IPS-11a (cell line): ENCODE results near the gene MYZAP.

ENCODE experiments used
- H3K4me3 ChIP-seq: one replicate; pipeline ENCODE4 v1.5.1; 2013; ENCODE audit warnings: low read depth, low read length, control low read depth

MYZAP gene

DNA sequence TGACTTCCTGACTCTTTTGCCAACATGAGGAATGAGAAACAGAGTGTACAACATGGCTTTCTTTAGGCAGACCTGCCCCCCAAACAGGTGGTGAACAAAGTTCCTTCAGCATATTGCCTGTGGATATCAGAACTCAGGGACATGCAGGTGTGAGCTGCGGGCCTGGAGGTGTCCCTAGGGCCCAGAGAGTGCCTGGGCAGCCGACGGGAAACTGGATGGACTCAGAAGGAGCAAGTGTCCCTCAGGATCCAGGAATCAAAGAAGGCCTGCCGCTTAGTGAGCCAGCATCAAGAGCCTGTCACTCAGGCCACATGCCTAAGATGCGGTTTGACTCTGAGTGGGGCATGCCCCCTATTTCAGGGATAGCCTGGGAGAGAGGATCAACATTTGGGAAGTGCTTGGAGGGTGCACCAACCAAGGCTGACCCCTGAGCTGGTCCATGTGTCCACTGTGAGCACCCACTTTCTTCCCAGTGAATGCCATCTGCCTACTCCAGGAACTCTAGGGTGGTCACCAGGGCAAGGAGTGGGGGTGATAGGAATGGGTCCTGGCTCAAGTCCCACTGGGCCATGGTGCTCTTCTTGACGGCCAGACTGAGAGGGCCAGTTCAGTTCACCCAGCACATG lies 98.8 kb downstream of the MYZAP start:
- H3K4me3 ChIP-seq: no peak overlapping the region

DNA sequence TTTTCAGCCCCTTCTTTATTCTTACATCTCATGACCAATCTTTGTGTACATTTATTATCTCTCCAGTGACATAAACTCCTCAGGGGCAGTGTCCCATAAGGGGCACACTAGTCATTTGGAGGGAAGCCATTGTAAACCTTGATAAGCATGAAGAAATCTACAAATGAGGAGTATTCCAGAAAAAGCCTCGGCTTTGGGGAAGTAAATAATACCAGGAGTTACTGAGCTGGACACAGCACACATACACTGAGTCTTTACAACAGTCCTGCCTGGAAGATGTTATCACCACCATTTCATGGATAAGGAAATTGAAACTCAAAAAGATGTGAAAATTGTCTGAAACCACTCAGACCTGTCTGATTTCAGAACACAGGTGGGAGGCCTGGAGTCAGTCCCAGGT lies 99.4 kb downstream of the MYZAP start:
- H3K4me3 ChIP-seq: no peak overlapping the region

DNA sequence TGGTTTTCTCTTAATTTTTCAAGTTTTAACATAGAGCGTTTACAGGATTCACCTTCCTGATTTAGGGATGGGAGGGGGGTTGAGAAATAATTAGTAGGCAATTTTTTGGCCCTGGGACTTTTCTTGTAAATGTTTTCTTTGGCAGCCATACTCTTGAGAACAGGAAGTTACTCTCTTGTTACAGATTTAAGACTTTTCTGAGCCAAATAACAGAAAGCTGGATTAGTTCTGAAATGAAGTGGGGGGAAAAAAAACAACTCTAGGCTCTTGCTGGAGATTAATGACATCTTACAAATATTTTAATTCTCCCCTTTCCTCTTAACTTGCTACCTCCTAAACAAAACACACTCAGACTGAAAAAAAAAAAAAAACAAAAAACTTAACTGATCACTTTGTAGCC lies 101.0 kb downstream of the MYZAP start:
- H3K4me3 ChIP-seq: no peak overlapping the region

DNA sequence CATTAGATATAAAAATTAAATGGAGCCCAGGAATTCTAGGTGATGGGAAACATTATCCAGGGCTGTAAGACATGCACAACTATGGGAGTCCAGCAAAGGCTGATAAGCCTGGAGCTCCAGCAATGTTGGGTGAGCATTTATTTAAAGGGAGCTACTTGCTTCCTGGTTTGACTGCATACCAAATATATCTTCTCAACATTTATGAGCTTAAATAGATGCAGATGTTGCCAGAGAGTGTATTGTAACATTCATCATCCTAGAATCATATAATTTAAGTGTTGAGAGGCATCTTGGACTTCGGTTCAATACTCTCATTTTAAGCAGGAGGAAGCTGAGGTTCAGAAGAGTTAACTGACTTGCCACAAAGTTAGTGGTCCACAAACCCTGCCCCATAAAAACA lies 102.6 kb downstream of the MYZAP start:
- H3K4me3 ChIP-seq: no peak overlapping the region

DNA sequence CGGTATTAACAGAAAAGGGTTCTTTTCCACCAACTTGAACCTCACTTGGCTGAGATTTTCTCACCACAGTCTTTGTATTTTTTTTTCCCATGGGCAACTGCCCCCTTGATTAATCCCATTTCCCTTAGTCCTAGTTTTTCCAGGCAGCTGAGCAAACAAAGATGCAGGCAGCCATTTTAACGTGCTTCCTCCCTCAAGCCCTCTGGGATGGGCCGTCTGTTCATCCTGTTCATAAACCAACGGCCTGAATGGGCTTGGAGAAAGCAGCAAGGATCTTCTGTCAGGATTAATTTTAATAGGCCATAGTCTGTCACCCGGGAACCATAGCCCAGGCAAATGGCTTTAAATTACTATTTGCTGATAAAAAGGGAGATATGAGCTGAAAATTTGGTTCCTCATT lies 104.4 kb downstream of the MYZAP start:
- no peak overlapping the region for H3K4me3 ChIP-seq

DNA sequence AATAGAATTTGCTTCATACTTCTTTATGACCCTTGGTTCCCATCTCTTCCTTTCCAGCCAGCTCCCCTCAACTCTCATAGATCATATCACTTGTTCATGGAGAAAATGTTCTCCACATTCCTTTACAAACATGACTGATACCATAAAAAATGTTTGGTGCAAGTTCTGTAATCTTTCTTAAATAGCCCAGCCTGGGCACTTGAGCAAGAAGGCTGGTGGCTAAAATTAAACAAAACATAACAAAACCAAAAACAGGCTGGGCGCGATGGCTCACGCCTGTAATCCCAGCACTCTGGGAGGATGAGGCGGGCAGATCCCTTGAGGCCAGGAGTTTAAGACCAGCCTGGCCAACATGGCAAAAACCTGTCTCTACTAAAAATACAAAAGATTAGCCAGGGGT lies 105.9 kb downstream of the MYZAP start:
- H3K4me3 ChIP-seq: no peak overlapping the region

DNA sequence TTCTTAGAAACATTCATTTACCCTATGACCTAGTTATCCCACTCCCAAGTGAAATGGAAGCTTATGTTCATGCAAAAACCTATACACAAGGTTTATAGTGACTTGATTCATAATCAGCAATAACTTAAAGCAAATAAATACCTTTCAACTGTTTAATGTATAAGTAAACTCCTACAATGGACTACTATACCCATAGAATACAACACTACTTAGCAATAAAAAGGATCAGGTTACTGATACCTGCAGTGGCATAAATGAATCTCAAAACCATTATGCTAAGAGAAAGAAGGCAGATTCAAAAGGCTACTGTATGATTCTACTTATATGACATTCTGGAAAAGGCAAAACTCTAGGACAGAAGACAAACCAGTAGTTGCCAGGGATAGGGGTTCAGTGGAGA lies 106.5 kb downstream of the MYZAP start:
- no peak overlapping the region for H3K4me3 ChIP-seq

DNA sequence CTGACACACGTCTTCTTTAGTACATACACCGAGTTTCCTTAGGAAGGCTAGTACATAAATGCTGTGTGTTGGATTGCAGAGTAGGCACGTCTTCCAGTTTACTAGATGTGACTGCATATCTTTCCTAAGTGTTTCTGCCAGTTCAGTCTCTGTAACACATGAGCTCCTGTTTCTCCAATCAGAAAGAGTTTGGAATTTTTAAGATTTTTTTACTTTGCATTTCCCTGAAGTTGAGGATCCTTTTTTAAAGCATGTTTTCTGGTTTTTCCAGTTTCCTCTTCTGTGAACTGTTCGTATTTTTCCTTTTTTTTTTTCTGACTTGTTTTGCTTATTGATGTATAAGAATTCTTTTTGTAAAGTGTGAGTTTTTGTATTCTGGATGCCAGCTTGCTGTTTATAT lies 107.3 kb downstream of the MYZAP start:
- no peak overlapping the region for H3K4me3 ChIP-seq

DNA sequence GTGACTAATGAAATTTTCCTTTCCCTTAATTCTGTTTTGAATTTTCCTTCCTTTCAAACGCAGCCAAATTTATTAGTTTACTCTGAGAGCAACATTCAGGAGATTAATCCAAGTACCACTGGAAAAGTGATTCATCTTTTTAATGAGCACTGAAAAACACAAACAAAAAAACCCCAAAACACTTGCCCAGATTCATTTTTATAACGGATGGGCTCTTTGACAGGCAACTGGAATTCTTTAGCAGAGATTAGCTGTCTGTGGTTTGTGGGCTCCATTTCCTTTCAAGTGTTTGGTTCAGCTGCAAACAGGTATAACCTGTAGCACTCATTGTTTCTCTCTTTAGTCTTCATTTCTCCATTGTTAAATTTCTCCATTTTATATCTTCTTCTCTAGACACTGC lies 111.7 kb downstream of the MYZAP start:
- H3K4me3 ChIP-seq: no peak overlapping the region

DNA sequence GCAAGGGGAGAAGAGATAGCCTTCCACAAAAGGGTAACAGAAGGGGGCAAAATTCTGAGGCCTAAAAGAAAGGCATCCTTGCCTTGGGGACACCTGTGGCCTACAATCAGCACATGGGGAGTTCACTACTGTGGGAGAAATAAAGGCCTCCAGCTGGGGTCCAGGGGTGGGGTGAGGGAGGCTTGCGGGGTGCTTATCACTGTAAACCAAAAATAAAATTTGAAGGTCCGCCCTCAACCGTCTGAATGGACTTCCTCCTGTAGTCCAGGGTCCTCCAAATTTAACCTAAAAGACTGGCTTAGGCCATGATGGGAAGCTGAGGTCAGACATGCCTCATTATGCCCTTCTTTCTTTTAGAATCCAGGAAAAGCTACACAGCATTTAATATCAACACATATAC lies 112.7 kb downstream of the MYZAP start:
- H3K4me3 ChIP-seq: no peak overlapping the region

DNA sequence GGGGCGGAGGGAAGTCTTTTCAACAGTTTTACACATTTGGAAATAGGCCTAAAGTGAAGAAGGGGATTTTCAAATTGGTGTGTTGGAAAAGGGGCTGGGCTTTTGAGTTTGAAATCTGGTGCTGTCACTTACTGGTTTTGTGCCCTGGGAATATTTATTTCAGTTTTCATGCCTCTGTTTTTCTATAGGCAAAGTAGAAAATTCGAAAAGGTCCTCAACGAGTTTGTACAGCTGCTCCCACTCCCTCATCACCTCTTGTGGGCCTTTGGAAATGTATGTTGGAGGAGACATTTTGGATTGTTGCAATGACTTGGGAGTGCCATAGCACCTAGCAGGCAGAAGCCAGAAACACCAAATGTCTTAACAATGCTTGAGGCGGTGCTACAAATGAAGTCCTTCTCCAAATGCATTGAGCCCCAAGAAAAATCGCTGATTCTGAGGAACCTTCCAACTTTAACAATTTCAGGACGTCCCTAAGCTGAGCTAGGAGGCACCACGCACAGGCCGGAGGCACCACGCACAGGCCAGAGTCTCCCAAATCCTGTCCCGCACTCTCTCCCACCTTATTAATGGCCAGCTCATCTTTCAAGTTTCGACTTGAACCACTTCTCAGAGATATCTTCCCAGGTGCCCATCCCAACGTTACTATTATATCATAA lies 114.2 kb downstream of the MYZAP start:
- no peak overlapping the region for H3K4me3 ChIP-seq

DNA sequence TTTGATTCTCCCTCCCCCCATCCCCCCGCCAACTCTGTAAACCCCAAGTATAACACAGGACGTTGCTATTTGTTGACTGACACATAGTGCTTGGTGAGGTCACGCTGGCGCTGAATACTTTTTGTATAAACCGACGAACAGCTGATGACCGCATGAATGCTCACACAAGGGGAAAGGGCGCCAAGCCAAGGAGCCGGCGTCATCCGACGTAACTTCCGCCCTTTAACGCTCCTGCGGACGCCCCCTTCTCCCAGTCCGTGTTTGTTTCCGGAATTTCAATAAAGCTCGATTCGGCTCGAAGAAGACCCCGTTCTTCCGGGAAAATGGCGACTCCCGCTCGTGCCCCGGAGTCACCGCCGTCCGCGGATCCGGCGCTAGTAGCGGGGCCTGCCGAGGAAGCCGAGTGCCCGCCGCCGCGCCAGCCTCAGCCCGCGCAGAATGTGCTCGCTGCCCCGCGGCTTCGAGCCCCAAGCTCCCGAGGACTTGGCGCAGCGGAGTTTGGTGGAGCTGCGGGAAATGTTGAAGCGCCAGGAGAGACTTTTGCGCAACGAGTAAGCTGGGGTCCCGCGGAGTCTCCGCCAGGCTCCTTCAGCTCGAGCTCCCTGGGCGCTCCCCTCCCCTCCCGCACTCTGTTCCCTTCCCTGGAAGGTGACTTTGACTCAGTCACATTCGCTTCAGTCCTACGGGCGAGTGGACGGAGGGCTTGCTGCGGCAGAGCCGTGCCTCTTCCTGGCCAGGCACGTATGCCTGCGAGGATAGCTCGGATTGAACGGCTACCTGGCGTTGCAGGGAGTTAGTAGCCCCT lies 114.9 kb downstream of the MYZAP start, which contains the start of gene POLR2M:
Gene POLR2M, plus strand, starts transcription at position 310 of the 805 bp plus-strand sequence. Its CDS starts 129 bp downstream, at position 439.
- peak within 1 kb of the TSS; percentile 92 for H3K4me3 ChIP-seq

DNA sequence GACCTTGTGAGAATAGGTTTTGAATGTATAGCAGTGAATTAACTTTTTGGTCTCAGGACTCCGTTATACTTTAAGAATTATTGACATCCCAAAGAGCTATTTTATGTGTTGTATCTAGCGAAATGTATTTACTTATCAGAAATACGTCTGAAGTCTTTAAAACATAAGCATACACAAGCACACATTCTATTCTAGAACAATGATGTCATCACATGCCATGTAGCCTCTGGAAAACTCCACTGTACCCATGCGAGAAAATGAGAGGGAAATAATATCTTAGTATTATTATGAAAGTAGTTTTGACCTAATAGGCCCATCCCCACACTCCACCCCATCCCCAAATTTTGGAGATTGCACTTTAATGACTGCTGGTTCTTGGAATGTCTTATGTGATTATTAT lies 116.3 kb downstream of the MYZAP start:
- H3K4me3 ChIP-seq: no peak overlapping the region

DNA sequence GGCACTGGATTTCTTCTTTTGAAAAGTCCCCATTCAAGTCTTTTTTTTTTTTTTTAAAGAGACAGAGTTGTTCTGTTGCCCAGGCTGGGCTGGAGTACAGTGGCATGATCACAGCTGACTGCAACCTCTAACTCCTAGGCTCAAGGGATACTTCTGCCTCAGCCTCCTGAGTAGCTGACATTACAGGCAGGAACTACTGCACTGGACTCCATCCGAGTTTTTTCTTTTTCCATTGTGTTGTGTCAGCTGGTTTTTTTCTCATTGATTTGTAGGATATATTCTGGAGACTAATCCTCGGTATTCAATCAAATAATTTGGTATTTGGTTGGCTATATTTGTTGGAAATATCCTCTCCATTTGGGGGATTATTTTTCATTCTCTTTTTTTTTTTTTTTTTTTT lies 126.6 kb downstream of the MYZAP start:
- H3K4me3 ChIP-seq: no peak overlapping the region

DNA sequence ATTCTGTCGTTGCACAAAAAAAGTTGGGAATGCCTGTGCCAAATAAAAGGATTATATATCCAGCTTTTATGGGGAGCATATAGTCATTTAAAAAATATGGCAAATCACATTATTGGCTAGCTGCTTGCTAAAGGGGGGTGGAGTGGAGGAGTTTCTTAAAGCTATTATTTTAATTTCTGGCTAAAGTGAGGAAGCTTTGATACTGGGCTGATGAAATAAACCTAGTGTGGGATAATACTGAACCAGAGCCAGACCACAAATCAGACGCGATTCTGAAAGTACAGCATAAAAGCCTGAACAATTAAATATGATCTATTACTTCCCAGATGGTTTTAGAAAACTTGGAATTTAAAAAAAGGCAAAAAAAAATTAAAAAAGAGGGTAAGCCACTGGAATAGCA lies 129.2 kb downstream of the MYZAP start:
- H3K4me3 ChIP-seq: no peak overlapping the region

DNA sequence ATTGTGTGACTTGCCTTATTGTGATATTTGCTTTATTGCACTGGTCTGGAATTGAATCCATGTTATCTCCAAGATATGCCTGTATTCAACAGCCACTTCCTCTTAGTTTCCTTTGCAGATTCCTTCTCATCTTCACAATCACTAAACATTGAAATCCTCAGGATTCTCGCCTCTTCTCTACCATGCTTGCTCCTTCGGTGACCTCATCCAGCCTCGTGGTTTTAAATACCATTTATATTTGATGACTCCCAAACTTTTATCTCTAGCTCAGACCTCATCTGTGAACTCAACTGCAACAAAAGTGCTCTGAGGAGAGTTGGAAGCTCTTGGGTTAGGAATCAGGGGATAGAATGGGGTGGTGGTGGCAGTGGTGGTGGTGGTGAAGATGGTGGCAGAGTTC lies 134.7 kb downstream of the MYZAP start:
- no peak overlapping the region for H3K4me3 ChIP-seq

DNA sequence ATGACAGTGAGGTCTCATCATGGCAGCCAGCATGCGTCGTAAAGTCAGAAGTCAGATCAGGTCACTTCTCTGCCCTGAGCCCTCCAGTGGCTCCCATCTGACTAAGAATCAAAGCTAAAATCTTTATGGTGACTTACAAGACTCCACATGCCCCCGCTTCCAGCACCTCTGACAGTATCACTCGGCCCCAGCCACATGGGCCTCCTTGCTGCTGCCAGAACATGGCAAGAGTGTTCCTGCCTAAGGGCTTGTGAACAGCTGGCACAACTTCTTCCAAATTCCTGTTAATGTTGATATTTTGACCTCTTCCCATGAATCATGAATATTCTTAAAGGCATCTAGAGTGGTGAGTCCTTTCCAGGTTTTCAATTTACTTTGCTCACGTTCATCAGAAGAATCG lies 135.3 kb downstream of the MYZAP start:
- H3K4me3 ChIP-seq: no peak overlapping the region

DNA sequence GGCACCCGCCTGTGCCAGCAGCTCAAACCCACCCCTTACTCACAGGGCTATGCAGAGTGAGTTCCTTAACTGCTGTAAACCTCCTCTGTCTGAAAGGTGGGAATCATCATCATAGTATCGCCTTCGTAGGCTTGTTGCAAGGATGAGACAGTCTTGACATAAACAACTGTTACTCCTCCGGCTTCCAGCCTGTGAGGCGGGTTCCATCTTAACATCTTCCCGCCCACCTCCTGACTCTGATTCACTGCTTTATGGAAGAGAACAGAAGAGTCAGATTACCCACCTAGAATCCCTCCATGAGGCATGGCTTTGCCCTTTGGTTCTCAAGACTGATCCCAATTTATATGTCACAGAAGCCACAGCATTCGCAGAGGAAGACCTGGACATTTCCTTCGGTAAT lies 136.7 kb downstream of the MYZAP start:
- H3K4me3 ChIP-seq: no peak overlapping the region

DNA sequence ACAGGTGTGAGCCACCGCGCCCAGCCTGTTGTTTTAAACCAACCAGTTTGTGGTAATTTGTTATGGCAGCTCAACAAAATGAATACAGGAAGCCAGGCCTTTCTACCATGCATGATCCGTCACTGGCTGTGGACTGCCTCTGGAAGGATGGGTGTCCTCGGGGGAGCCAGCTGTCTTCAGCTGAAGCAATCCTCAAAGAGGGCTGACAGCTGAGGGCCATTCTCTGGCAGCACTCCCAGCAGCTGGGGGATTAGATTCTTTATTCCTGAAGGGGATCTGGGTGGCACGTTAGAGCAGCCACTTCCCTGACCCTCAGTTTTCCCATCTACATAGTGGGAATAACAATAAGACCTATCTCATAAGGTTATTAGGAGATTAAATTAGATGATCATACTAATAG lies 139.2 kb downstream of the MYZAP start:
- no peak overlapping the region for H3K4me3 ChIP-seq

DNA sequence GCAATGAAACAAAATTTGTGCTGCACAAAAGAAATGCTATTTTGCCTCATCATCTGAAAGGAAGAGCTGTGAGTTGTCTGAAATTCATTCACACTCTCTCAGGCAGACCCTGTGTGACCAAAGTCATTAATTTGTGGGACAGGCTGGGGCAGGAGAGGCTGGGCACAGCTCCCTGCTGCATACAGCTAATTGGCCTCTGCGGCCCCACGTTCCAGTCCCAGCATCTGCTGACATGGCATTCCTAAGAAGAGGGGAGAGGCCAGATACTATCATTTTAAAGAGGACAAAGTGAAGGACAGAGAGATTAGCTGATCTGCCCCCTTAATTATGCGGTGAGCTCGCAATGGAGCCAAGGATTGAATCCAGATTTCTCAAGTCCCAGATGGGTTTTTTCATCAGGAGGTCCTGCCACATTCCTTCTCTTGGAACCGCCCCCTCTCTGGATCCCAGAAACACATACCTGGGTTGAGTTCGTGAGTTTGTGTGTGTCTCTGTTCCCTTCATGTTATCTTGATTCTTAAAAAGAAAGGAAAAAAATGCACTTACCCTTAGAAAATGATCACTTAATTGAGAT lies 139.9 kb downstream of the MYZAP start:
- H3K4me3 ChIP-seq: no peak overlapping the region

DNA sequence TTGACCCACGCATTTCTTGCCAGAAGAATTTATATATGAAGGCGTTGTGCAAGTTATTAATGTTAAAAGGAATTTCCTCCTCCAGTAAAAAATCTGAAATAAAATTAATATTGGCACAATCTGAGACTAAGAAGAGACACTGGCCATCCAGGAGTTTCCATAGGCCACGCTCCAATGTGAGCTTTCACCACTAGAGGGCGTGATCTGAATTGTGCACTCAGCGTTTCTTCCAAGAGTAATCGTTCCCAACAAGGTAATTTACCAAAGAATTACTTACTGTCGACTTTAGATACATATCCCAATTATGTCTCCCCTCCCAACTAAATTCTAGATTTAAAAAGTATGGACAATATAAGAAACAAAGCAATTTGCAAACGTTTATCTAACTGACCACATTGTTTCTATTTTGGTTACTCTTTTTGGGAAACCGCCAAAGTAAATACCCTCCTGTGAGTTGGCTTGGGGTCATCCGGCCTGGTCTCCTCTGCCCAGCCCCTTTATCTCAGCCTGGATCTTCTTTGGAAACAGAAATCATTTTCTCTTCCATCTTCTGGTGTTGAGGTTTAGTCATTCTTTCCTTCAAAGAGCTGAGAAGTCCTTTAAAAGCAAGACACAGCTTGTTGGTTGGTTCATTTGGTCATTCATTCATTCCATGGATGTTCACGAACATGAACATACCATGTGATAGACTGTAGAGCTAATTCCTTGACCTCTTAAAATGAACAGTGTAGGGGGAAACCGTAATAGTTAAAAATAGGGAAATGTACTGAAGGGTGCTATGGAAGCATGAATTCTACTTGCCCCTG lies 141.0 kb downstream of the MYZAP start:
- H3K4me3 ChIP-seq: no peak overlapping the region
